PC-3 (cell line): ENCODE measurements around the gene NPFF.

Experiments
- EZH2 ChIP-seq: fragments of 300-600 bp; sonication (generic); IDR thresholded peaks from one replicate; pipeline ENCODE4 v1.6.1; 2017; ENCODE audit warnings: antibody characterized with exemption, mild to moderate bottlenecking, low read length; ENCODE audit not compliant: unreplicated experiment
- EZH2phosphoT487 ChIP-seq: fragments of 300-600 bp; sonication (generic); IDR thresholded peaks from 2 replicates; pipeline ENCODE4 v1.6.1; 2018; ENCODE audit warnings: mild to moderate bottlenecking, antibody characterized with exemption, low read length, borderline replicate concordance
- TF ChIP-seq, protein P1 (sequence below): fragments of 300-600 bp; sonication (generic); conservative IDR thresholded peaks from 2 replicates; pipeline ENCODE4 v1.5.1; 2017; ENCODE audit warnings: antibody characterized with exemption, low read depth, mild to moderate bottlenecking, low read length

- TF ChIP-seq, protein P1, sequence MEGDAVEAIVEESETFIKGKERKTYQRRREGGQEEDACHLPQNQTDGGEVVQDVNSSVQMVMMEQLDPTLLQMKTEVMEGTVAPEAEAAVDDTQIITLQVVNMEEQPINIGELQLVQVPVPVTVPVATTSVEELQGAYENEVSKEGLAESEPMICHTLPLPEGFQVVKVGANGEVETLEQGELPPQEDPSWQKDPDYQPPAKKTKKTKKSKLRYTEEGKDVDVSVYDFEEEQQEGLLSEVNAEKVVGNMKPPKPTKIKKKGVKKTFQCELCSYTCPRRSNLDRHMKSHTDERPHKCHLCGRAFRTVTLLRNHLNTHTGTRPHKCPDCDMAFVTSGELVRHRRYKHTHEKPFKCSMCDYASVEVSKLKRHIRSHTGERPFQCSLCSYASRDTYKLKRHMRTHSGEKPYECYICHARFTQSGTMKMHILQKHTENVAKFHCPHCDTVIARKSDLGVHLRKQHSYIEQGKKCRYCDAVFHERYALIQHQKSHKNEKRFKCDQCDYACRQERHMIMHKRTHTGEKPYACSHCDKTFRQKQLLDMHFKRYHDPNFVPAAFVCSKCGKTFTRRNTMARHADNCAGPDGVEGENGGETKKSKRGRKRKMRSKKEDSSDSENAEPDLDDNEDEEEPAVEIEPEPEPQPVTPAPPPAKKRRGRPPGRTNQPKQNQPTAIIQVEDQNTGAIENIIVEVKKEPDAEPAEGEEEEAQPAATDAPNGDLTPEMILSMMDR: no peak
- TF ChIP-seq EZH2 (no peak), EZH2phosphoT487 (no peak)
Measured at GRCh38 chr12:53485955-53486735, 21.1 kb downstream of the NPFF start.
